B cell (primary cell): ENCODE measurements around the gene AOC3. TPM values are rescaled to one million over a fixed set of nuclear protein-coding genes. Genes with fewer than 3 reads are reported as not detected.

Source experiments
- ATAC-seq: fragments of 200-7000 bp; cut with Tn5 transposase; one replicate; pipeline ENCODE4 v1.10.0; 2021; ENCODE audit warnings: low read depth, mild to moderate bottlenecking, moderate number of reproducible peaks, moderate library complexity
- CTCF ChIA-PET: fragments of 350-600 bp; sonication (Branson Sonifier 250); formaldehyde crosslinking; loops from one replicate; lab custom pipeline; 2021; ENCODE audit warnings: antibody characterized with exemption, inconsistent platforms; lab: Charles Lee
- POLR2A ChIA-PET: fragments of 350-600 bp; sonication (Branson Sonifier 250); formaldehyde crosslinking; loops from one replicate; lab custom pipeline; 2021; ENCODE audit warnings: antibody characterized with exemption; lab: Charles Lee
- DNase-seq: peaks from one replicate; pipeline ENCODE4 v3.0.0; 2013
- H2AFZ ChIP-seq: 2 replicates; pipeline ENCODE4 v1.6.1; 2012; ENCODE audit warnings: mild to moderate bottlenecking, low read depth, low read length; ENCODE audit not compliant: insufficient read depth, poor library complexity, severe bottlenecking
- H3K27ac ChIP-seq, 2 donors: 1 replicate in 1 of 2; 2 replicates in 1 of 2; pipeline ENCODE4 v1.5.1; 2012 to 2013; ENCODE audit warnings: low read length in 2 of 2, mild to moderate bottlenecking in 2 of 2, moderate library complexity in 1 of 2
- H3K27me3 ChIP-seq, 4 experiments: fragments of 200-600 bp in 1 of 4; sonication (generic) in 1 of 4; replicated peaks in 1 of 4; 1 replicate in 2 of 4; 2 replicates in 2 of 4; pipeline versions ENCODE4 v1.6.1 to v1.7.0; 2013 to 2016; ENCODE audit warnings: low read length in 3 of 4, mild to moderate bottlenecking in 2 of 4, mixed read lengths in 1 of 4, moderate library complexity in 1 of 4; ENCODE audit not compliant: insufficient read depth in 4 of 4, control insufficient read depth in 3 of 4; ENCODE audit errors: control extremely low read depth in 1 of 4
- H3K36me3 ChIP-seq, 2 experiments: replicated peaks in 1 of 2; 1 replicate in 1 of 2; 2 replicates in 1 of 2; pipeline versions ENCODE4 v1.6.1 to v1.7.1; 2013; ENCODE audit warnings: low read length in 1 of 2; ENCODE audit not compliant: insufficient read depth in 2 of 2, control insufficient read depth in 1 of 2; ENCODE audit errors: control extremely low read depth in 1 of 2, extremely low read depth in 1 of 2
- H3K4me1 ChIP-seq, 2 donors: fragments of 200-600 bp in 1 of 2; sonication (generic) in 1 of 2; 1 replicate in 1 of 2; 2 replicates in 1 of 2; pipeline versions ENCODE4 v1.5.1 to v1.6.1; 2013 to 2017; ENCODE audit warnings: low read length in 2 of 2; ENCODE audit not compliant: control insufficient read depth in 2 of 2, insufficient read depth in 2 of 2
- H3K4me2 ChIP-seq: replicated peaks from 2 replicates; pipeline ENCODE3; 2012; ENCODE audit warnings: mild to moderate bottlenecking, low read depth, low read length; ENCODE audit not compliant: poor library complexity, severe bottlenecking
- H3K4me3 ChIP-seq, 5 experiments: fragments of 200-600 bp in 1 of 5; sonication (generic) in 1 of 5; 1 replicate in 3 of 5; 2 replicates in 2 of 5; pipeline versions ENCODE4 v1.5.1 to v1.7.0; 2011 to 2016; ENCODE audit warnings: low read length in 4 of 5, mild to moderate bottlenecking in 4 of 5, low read depth in 2 of 5, control low read depth in 1 of 5, moderate library complexity in 1 of 5; ENCODE audit not compliant: insufficient read depth in 1 of 5; ENCODE audit errors: control extremely low read depth in 1 of 5, extremely low read depth in 1 of 5
- H3K79me2 ChIP-seq: fragments of 200-600 bp; sonication (generic); one replicate; pipeline ENCODE4 v1.6.0; 2016; ENCODE audit warnings: low read length; ENCODE audit not compliant: control insufficient read depth, insufficient read depth
- H3K9ac ChIP-seq: fragments of 200-600 bp; sonication (generic); 2 replicates; pipeline ENCODE4 v1.6.1; 2017; ENCODE audit warnings: mild to moderate bottlenecking, low read length, moderate library complexity
- H3K9me3 ChIP-seq, 3 donors: one replicate each; pipeline versions ENCODE4 v1.6.1 to v1.7.1; 2013; ENCODE audit warnings: low read length in 2 of 3; ENCODE audit not compliant: control insufficient read depth in 2 of 3, insufficient read depth in 1 of 3; ENCODE audit errors: control extremely low read depth in 1 of 3
- H4K20me1 ChIP-seq: 2 replicates; pipeline ENCODE4 v1.6.0; 2012; ENCODE audit warnings: mild to moderate bottlenecking, low read length; ENCODE audit not compliant: insufficient read depth, control insufficient read depth, poor library complexity, severe bottlenecking
- H3K27ac Mint-ChIP-seq: one replicate; pipeline ENCODE4 v1.8.0; 2021; ENCODE audit warnings: mixed read lengths
- H3K27me3 Mint-ChIP-seq: one replicate; pipeline ENCODE4 v1.8.0; 2021; ENCODE audit warnings: mixed read lengths
- H3K4me1 Mint-ChIP-seq: one replicate; pipeline ENCODE4 v1.8.0; 2021; ENCODE audit warnings: mixed read lengths
- H3K4me3 Mint-ChIP-seq: one replicate; pipeline ENCODE4 v1.8.0; 2021; ENCODE audit warnings: mixed read lengths
- H3K9me3 Mint-ChIP-seq: one replicate; pipeline ENCODE4 v1.8.0; 2022; ENCODE audit warnings: mixed read lengths; ENCODE audit not compliant: insufficient read depth
- CTCF ChIP-seq: fragments of 200-600 bp; IDR thresholded peaks from one replicate; pipeline ENCODE4 v1.8.0; 2022; ENCODE audit warnings: antibody characterized with exemption, mild to moderate bottlenecking
- EZH2 ChIP-seq: IDR thresholded peaks from 2 replicates; pipeline ENCODE4 v1.6.1; 2012; ENCODE audit warnings: borderline replicate concordance, low read depth, mild to moderate bottlenecking, moderate library complexity, low read length; ENCODE audit not compliant: insufficient read depth, poor library complexity, severe bottlenecking
- WGBS: methylation state at CpG from one replicate; pipeline ENCODE4 v1.1.5; 2013; ENCODE audit warnings: missing lambda C conversion rate; ENCODE audit not compliant: insufficient coverage; 5-methylcytosine and 5-hydroxymethylcytosine counted together
- intact Hi-C: fragments of 100-400 bp; cut with micrococcal nuclease; formaldehyde crosslinking; loops from one replicate; pipeline ENCODE4 v1.10.0; 2022
- polyA plus RNA-seq: library from polyadenylated mRNA; depleted of rRNA; stranded (reverse); fragments of >200 nt; gene quantifications from 2 replicates; pipeline ENCODE4 v1.2.3, GENCODE V29; 2012
- total RNA-seq, 2 donors: library from RNA; stranded (reverse); fragments of 120-200 nt in 1 of 2; gene quantifications; 1 replicate in 1 of 2; 2 replicates in 1 of 2; pipeline versions ENCODE4 v1.2.3 to v1.2.4, GENCODE V29; 2013 to 2022

AOC3 gene
- total and polyA plus RNA-seq, 2 donors (not counting 1 experiment from before 2014, with no cell fraction given): 1.2 to 1.5 TPM

- H4K20me1 ChIP-seq: no peaks in the 10 kb centered on the region
- H3K79me2 ChIP-seq: peaks cover 3% of the 10 kb centered on the region
- no peak for DNase-seq
- POLR2A ChIA-PET: no interaction called here
- H2AFZ ChIP-seq: no peak overlapping the region
- no peak overlapping the region for H3K4me3 ChIP-seq
- no peaks in the 10 kb centered on the region for H3K9me3 Mint-ChIP-seq
- 79% methylated on average over 3 of the region's 11 CpGs for WGBS
- no peak overlapping the region for H3K4me2 ChIP-seq
- H3K27me3 Mint-ChIP-seq: no peaks in the 10 kb centered on the region
- ATAC-seq: no peak
- no peak overlapping the region for H3K9ac ChIP-seq
- no peaks in the 10 kb centered on the region for H3K4me1 Mint-ChIP-seq
- no peak overlapping the region for H3K27ac Mint-ChIP-seq
- H3K9me3 ChIP-seq: no peaks in the 10 kb centered on the region
- CTCF ChIA-PET: interaction anchor here (0.5 to 3.7 kb wide), 7 partner anchors 8 to 370 kb away, joined by 3 to 30 read pairs (median 5); partner anchors contain the start of genes BECN1, PSME3, RPL27 and VAT1
- intact Hi-C loops: loop anchor here (2.0 to 10.0 kb wide), 2 partner anchors 93 to 497 kb away; no protein-coding TSS in a partner anchor
- H3K27ac ChIP-seq: no peak overlapping the region
- H3K36me3 ChIP-seq: peaks cover 16 to 81% of the 10 kb centered on the region in 2 experiments
- no peak overlapping the region for H3K4me3 Mint-ChIP-seq
- no peak for TF ChIP-seq CTCF
- no peak for TF ChIP-seq EZH2
- H3K4me1 ChIP-seq: no peaks in the 10 kb centered on the region
- H3K27me3 ChIP-seq: no peaks in the 10 kb centered on the region
Observed at GRCh38 chr17:42841975-42842685, 8.9 kb upstream of the AOC3 start.

DNA sequence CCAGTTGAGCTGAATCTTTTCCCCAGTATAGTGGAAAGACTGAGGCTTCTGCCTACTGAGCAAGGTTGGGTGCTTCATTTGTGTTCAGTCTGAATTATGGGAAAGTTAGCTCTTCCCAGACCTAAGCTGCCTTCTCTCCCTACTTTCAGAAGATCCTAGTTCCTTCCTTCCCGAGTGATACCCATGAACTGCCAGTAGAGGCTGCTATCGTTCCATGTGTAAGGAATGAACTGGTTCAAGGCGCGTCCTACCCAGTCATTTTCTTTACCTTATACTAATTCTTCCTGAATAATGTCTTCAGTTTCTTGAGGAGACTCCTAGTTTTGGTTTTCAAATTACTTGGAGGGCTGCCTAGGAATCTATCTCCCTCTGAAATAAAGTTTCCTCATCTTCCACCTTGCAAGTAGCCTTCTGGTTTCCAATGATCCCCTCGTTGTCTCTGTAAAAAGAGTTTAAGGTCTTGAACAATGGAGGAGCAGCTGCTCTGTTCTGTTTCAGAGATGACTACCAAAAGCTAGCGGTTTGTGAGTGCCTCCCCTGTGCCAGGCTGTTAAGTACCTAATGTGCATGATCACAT, 7.6 kb upstream of the AOC3 start:
- H3K79me2 ChIP-seq: peaks cover 3% of the 10 kb centered on the region
- ChIA-PET CTCF (interaction anchor here (0.7 to 3.7 kb wide), 9 partner anchors 10 to 496 kb away, joined by 3 to 30 read pairs (median 5); partner anchors contain the start of genes BECN1, PSME3 and RPL27), POLR2A (no interaction called here)
- H3K36me3 ChIP-seq: peaks cover 9 to 68% of the 10 kb centered on the region in 2 experiments
- Mint-ChIP-seq H3K27me3 (no peaks in the 10 kb centered on the region), H3K4me1 (no peaks in the 10 kb centered on the region), H3K4me3 (no peak overlapping the region), H3K27ac (no peak overlapping the region), H3K9me3 (no peaks in the 10 kb centered on the region)
- ATAC-seq (peak; percentile 49), DNase-seq (peak; percentile 60)
- H3K9me3 ChIP-seq: no peaks in the 10 kb centered on the region
- H3K9ac ChIP-seq: no peak overlapping the region
- intact Hi-C loops: loop anchor here (1.0 to 10.0 kb wide), 3 partner anchors 91 to 495 kb away; partner anchors contain the start of gene RPL27
- WGBS: 88% methylated on average over 1 of the region's 6 CpGs
- TF ChIP-seq CTCF (peak; percentile 67), EZH2 (no peak)
- H3K4me1 ChIP-seq: no peaks in the 10 kb centered on the region
- no peak overlapping the region for H3K4me2 ChIP-seq
- no peaks in the 10 kb centered on the region for H3K27me3 ChIP-seq
- no peak overlapping the region for H3K27ac ChIP-seq
- H3K4me3 ChIP-seq: no peak overlapping the region
- no peaks in the 10 kb centered on the region for H4K20me1 ChIP-seq
- no peak overlapping the region for H2AFZ ChIP-seq
